Sigmoid colon (tissue), 3 donors: ENCODE results near the gene FXR2.

Experiments
- CTCF ChIP-seq, 4 experiments: fragments of 450-650 bp in 3 of 4; fragments of 200-600 bp in 1 of 4; IDR thresholded peaks; one replicate each; pipeline ENCODE4 v1.5.1; 2016 to 2019; ENCODE audit warnings: antibody characterized with exemption in 4 of 4, mild to moderate bottlenecking in 3 of 4, moderate library complexity in 2 of 4
- POLR2A ChIP-seq, 2 donors: fragments of 450-650 bp; IDR thresholded peaks; one replicate each; pipeline ENCODE4 v1.6.1; 2016; ENCODE audit warnings: antibody characterized with exemption in 2 of 2, mild to moderate bottlenecking in 2 of 2, moderate library complexity in 2 of 2

GRCh38 chr17:7580604-7581575 lies 33.8 kb downstream of the FXR2 start:
- TF ChIP-seq CTCF (IDR thresholded peaks at IDR 0.05) = no peak
- TF ChIP-seq POLR2A (IDR thresholded peaks at IDR 0.05) = no peak
